Heart right ventricle (tissue), 16 donors: Measurements from ENCODE around the gene TXNRD2. TPM values are rescaled to one million over a fixed set of nuclear protein-coding genes. Genes with fewer than 3 reads are reported as not detected.
A peak's percentile ranks its signal among the peaks of the same experiment; 100 is the strongest.
"Not testable (repeated sequence)": the region's sequence is repeated elsewhere in the genome, so short reads cannot be mapped to it uniquely, and the experiment has no call there.

Experiments used
- ATAC-seq, 8 donors: fragments of 200-7000 bp; cut with Tn5 transposase; one replicate each; pipeline ENCODE4 v1.9.1; 2020; ENCODE audit warnings: mild to moderate bottlenecking in 8 of 8, moderate library complexity in 8 of 8, moderate number of reproducible peaks in 1 of 8
- DNase-seq, 2 donors: peaks; one replicate each; pipeline ENCODE4 v3.0.0-alpha.2; 2020
- H3K27ac ChIP-seq, 10 donors: fragments of 200-600 bp; sonication (generic) in 2 of 10; one replicate each; pipeline versions ENCODE4 v1.5.0 to v1.8.0; 2020 to 2022; ENCODE audit warnings: mild to moderate bottlenecking in 3 of 10
- H3K27me3 ChIP-seq, 7 donors: fragments of 200-600 bp; one replicate each; pipeline ENCODE4 v1.8.0; 2021 to 2022; ENCODE audit warnings: mild to moderate bottlenecking in 2 of 7
- H3K36me3 ChIP-seq, 9 donors: fragments of 200-600 bp; sonication (generic) in 1 of 9; one replicate each; pipeline versions ENCODE4 v1.5.0 to v1.8.0; 2020 to 2022; ENCODE audit warnings: mild to moderate bottlenecking in 2 of 9
- H3K4me1 ChIP-seq, 9 donors: fragments of 200-600 bp; sonication (generic) in 1 of 9; one replicate each; pipeline versions ENCODE4 v1.5.0 to v1.8.0; 2020 to 2022; ENCODE audit warnings: mild to moderate bottlenecking in 4 of 9
- H3K4me3 ChIP-seq, 10 donors: fragments of 200-600 bp; sonication (generic) in 2 of 10; one replicate each; pipeline versions ENCODE4 v1.5.0 to v1.8.0; 2020 to 2022; ENCODE audit warnings: mild to moderate bottlenecking in 7 of 10, moderate library complexity in 2 of 10
- H3K9me3 ChIP-seq, 11 donors: fragments of 200-600 bp in 10 of 11; sonication (generic) in 2 of 11; one replicate each; pipeline versions ENCODE4 v1.5.0 to v1.8.0; 2013 to 2022; ENCODE audit warnings: mild to moderate bottlenecking in 2 of 11, control low read depth in 1 of 11, moderate library complexity in 1 of 11
- CTCF ChIP-seq, 9 donors: fragments of 200-600 bp; sonication (generic) in 2 of 9; IDR thresholded peaks; one replicate each; pipeline versions ENCODE4 v1.5.0 to v1.8.0; 2021 to 2022; ENCODE audit warnings: antibody characterized with exemption in 9 of 9, mild to moderate bottlenecking in 5 of 9, moderate library complexity in 1 of 9
- WGBS, 2 donors: extraction: QIAGEN DNeasy Blood & Tissue Kit; methylation state at CpG; one replicate each; pipeline ENCODE4 v1.1.7; 2013; ENCODE audit warnings: inconsistent platforms in 1 of 2; 5-methylcytosine and 5-hydroxymethylcytosine counted together
- intact Hi-C, 10 donors: fragments of 100-400 bp; cut with DNase I; formaldehyde crosslinking; loops; one replicate each; pipeline versions ENCODE4 v1.11.1 to v1.14.2; 2022
- polyA plus RNA-seq, 2 donors: library from polyadenylated mRNA; stranded (reverse); fragments of 200-250 nt; gene quantifications; one replicate each; pipeline ENCODE4 v1.2.3, GENCODE V29; 2013
- total RNA-seq, 10 donors: library from RNA; stranded (reverse); fragmentation: NEBNext Ultra II Directional in 3 of 10; extraction: Animal tissue kit (Norgen Biotek cat#: 25700) in 3 of 10; gene quantifications; one replicate each; pipeline versions ENCODE4 v1.2.1 to v1.2.4, GENCODE V29; 2021 to 2023
- donor health status: Arrhythmogenic right ventricular cardiomyopathy.
- donor health status: ischemic (EF 13 %, LVEDD 7.1; RV severe dilation, severe dysfunction).
- donor health status: healthy with polysubstance abuse.
- donor health status: DM: no; HTN: yes; CAD: no.
- donor health status: DM: no; HTN: no; CAD: no.
- donor health status: ischemic (EF 25% LVEDD 6.9; RV normal size, moderate dysfunction).
- donor health status: ischemic (EF 25% LVEDD 5.7; RV mildly dilated, moderate dysfunction).
- donor health status: healthy.
- donor health status: DM: yes; HTN: yes; CAD: no.
- donor health status: Ischemic cardiomyopathy.
- donor health status: ischemic (EF 35%, LVEDD 5.7; RV mildly dilated, moderate dysfunction).
- donor health status: nonischemic (EF 11% LVEDD 7.7; RV severe dilation, severe dysfunction).
- donor health status: DM: yes; HTN: yes; CAD: no.
- donor health status: PGD.
- donor health status: ischemic (EF 29% LVEDD 5.4; RV normal size, mild dysfunction).
- donor health status: nonischemic (EF 23%, LVEDD 6.1; RV moderate dilation, normal function).

The TXNRD2 gene
- total and polyA plus RNA-seq, 12 donors, result 25.8 to 103 (median 35.0) TPM

GRCh38 chr22:19910180-19910744, 31.4 kb downstream of the TXNRD2 start:
- intact Hi-C loops, result loop anchor here in 9 of 10 donors (1.0 to 2.0 kb wide), 4 partner anchors 179 to 181 kb away; no protein-coding TSS in a partner anchor
- no peak overlapping the region for H3K4me3 ChIP-seq
- peak in 1 of 8 donors; percentile 4 for ATAC-seq
- no peaks in the 10 kb centered on the region for H3K27me3 ChIP-seq
- H3K27ac ChIP-seq, result no peak overlapping the region
- peak in 1 of 9 donors; percentile 14 for TF ChIP-seq CTCF (IDR thresholded peaks at IDR 0.05)
- H3K36me3 ChIP-seq, result peaks cover 0 to 75% (median 29%) of the 10 kb centered on the region in 9 donors
- WGBS, 2 donors, result 31 to 35% methylated on average over 4 of the region's 4 CpGs
- H3K9me3 ChIP-seq, result peaks cover 0 to 6% (median 0%) of the 10 kb centered on the region in 11 donors
- no peak for DNase-seq
- H3K4me1 ChIP-seq, result no peaks in the 10 kb centered on the region

GRCh38 chr22:19909350-19910179, 32.1 kb downstream of the TXNRD2 start:
- peaks cover 0 to 6% (median 0%) of the 10 kb centered on the region in 11 donors for H3K9me3 ChIP-seq
- H3K4me3 ChIP-seq, result no peak overlapping the region
- TF ChIP-seq CTCF (IDR thresholded peaks at IDR 0.05), result peak; percentile 69 to 95 (median 84)
- 34 to 36% methylated on average over 6 of the region's 6 CpGs for WGBS, 2 donors
- H3K27ac ChIP-seq, result no peak overlapping the region
- H3K27me3 ChIP-seq, result no peaks in the 10 kb centered on the region
- peak; percentile 82 to 95 (median 91) for ATAC-seq
- H3K36me3 ChIP-seq, result peaks cover 0 to 68% (median 22%) of the 10 kb centered on the region in 9 donors
- H3K4me1 ChIP-seq, result no peaks in the 10 kb centered on the region
- peak; percentile 83 to 84 for DNase-seq
- intact Hi-C loops, result loop anchor here (1.0 to 5.0 kb wide), 5 partner anchors 42 to 181 kb away; no protein-coding TSS in a partner anchor

GRCh38 chr22:19907902-19908301, 33.7 kb downstream of the TXNRD2 start:
- H3K4me1 ChIP-seq, ATAC-seq, H3K9me3 ChIP-seq, H3K27me3 ChIP-seq, DNase-seq, H3K27ac ChIP-seq, H3K4me3 ChIP-seq: not testable (repeated sequence)
- intact Hi-C loops, result loop anchor here in 2 of 10 donors (2.0 to 5.0 kb wide), 2 partner anchors 41 to 177 kb away; no protein-coding TSS in a partner anchor
- 92% methylated on average over 15 to 16 of the region's 16 CpGs for WGBS, 2 donors
- peaks cover 0 to 55% (median 5%) of the 10 kb centered on the region in 9 donors for H3K36me3 ChIP-seq

- peaks cover 0 to 53% (median 4%) of the 10 kb centered on the region in 9 donors for H3K36me3 ChIP-seq
- DNase-seq, ATAC-seq, H3K9me3 ChIP-seq, H3K27me3 ChIP-seq, H3K4me3 ChIP-seq, H3K27ac ChIP-seq, H3K4me1 ChIP-seq: not testable (repeated sequence)
- intact Hi-C loops, result loop anchor here in 1 of 10 donors (5.0 kb wide), 1 partner anchor 40 kb away; no protein-coding TSS in a partner anchor
- 94 to 97% methylated on average over 25 of the region's 25 CpGs for WGBS, 2 donors
Measured at GRCh38 chr22:19906864-19907263, 34.8 kb downstream of the TXNRD2 start.
